SU-DHL-6 (cell line): ENCODE results near the gene DLX6.

Source experiments
- H2AFZ ChIP-seq: fragments of 200-600 bp; sonication (generic); 2 replicates; pipeline ENCODE4 v1.6.1; 2014; ENCODE audit warnings: low read depth, mild to moderate bottlenecking, moderate library complexity, mixed read lengths, antibody characterized with exemption, low read length; ENCODE audit not compliant: severe bottlenecking
- H3F3A ChIP-seq: fragments of 200-600 bp; shearing (Covaris generic); 2 replicates; pipeline ENCODE4 v1.6.0; 2016; ENCODE audit warnings: antibody characterized with exemption, mild to moderate bottlenecking; ENCODE audit not compliant: insufficient read depth
- H3K27ac ChIP-seq: fragments of 200-600 bp; sonication (generic); 2 replicates; pipeline ENCODE4 v1.5.1; 2016; ENCODE audit warnings: low read depth, mild to moderate bottlenecking, low read length, moderate library complexity, mixed read lengths
- H3K27me3 ChIP-seq: fragments of 200-600 bp; sonication (generic), shearing (Covaris generic); 2 replicates; pipeline ENCODE4 v1.6.0; 2014; ENCODE audit warnings: mild to moderate bottlenecking, low read length
- H3K36me3 ChIP-seq: fragments of 200-600 bp; sonication (generic); 2 replicates; pipeline ENCODE4 v1.6.1; 2014; ENCODE audit warnings: mild to moderate bottlenecking, low read length, mixed read lengths
- H3K4me2 ChIP-seq: fragments of 300-600, 200-600 bp; shearing (Covaris generic), sonication (generic); 2 replicates; pipeline ENCODE4 v1.6.0; 2014; ENCODE audit warnings: low read length, low read depth, mild to moderate bottlenecking; ENCODE audit not compliant: poor library complexity, severe bottlenecking
- H3K4me3 ChIP-seq: fragments of 200-600 bp; sonication (generic); 2 replicates; pipeline ENCODE4 v1.5.1; 2014; ENCODE audit warnings: antibody characterized with exemption, low read length, mild to moderate bottlenecking, mixed read lengths; ENCODE audit not compliant: insufficient read depth, poor library complexity, severe bottlenecking
- H3K79me2 ChIP-seq: fragments of 200-600 bp; sonication (generic); 2 replicates; pipeline ENCODE4 v1.6.1; 2014; ENCODE audit warnings: mild to moderate bottlenecking, low read length, moderate library complexity; ENCODE audit not compliant: insufficient read depth
- H3K9ac ChIP-seq: fragments of 200-600 bp; sonication (generic); 2 replicates; pipeline ENCODE4 v1.7.0; 2014; ENCODE audit warnings: mild to moderate bottlenecking, low read length
- H3K9me2 ChIP-seq: fragments of 200-600 bp; sonication (generic); replicated peaks from 2 replicates; pipeline ENCODE4 v1.6.1; 2014; ENCODE audit warnings: low read length; ENCODE audit not compliant: insufficient read depth
- H3K9me3 ChIP-seq: fragments of 200-600 bp; sonication (generic); 2 replicates; pipeline ENCODE4 v1.6.1; 2014; ENCODE audit warnings: low read length, mixed read lengths; ENCODE audit not compliant: insufficient read depth
- H4K20me1 ChIP-seq: fragments of 200-600 bp; sonication (generic); 2 replicates; pipeline ENCODE4 v1.6.1; 2014; ENCODE audit warnings: low read depth, mild to moderate bottlenecking, antibody characterized with exemption, low read length, moderate library complexity, mixed read lengths
- CTCF ChIP-seq: fragments of 200-600 bp; sonication (generic); IDR thresholded peaks from one replicate; pipeline ENCODE4 v1.5.1; 2017; ENCODE audit warnings: antibody characterized with exemption, mild to moderate bottlenecking, low read length, moderate library complexity; ENCODE audit not compliant: insufficient read depth, poor library complexity, severe bottlenecking
- EZH2phosphoT487 ChIP-seq: fragments of 200-600 bp; sonication (generic), shearing (Covaris generic); conservative IDR thresholded peaks from 2 replicates; pipeline ENCODE4 v1.6.1; 2018; ENCODE audit warnings: mild to moderate bottlenecking, antibody characterized with exemption, low read length, moderate library complexity, mixed read lengths

DLX6 gene

GRCh38 chr7:97013134-97013844 lies 7.9 kb downstream of the DLX6 start:
- Histone ChIP-seq H3K9me2 (no peaks in the 10 kb centered on the region), H4K20me1 (no peaks in the 10 kb centered on the region), H2AFZ (no peak overlapping the region), H3K27ac (no peak overlapping the region), H3K9ac (no peak overlapping the region), H3K4me3 (no peak overlapping the region), H3K36me3 (no peaks in the 10 kb centered on the region), H3K79me2 (no peaks in the 10 kb centered on the region), H3F3A (no peaks in the 10 kb centered on the region), H3K27me3 (no peaks in the 10 kb centered on the region), H3K4me2 (no peak overlapping the region), H3K9me3 (no peaks in the 10 kb centered on the region)
- TF ChIP-seq CTCF = no peak
- TF ChIP-seq EZH2phosphoT487 = no peak

GRCh38 chr7:97013845-97014134 lies 8.4 kb downstream of the DLX6 start:
- H3K79me2 ChIP-seq = no peaks in the 10 kb centered on the region
- no peaks in the 10 kb centered on the region for H3F3A ChIP-seq
- no peaks in the 10 kb centered on the region for H3K27me3 ChIP-seq
- no peaks in the 10 kb centered on the region for H3K9me3 ChIP-seq
- H2AFZ ChIP-seq = no peak overlapping the region
- H3K36me3 ChIP-seq = no peaks in the 10 kb centered on the region
- no peak overlapping the region for H3K4me3 ChIP-seq
- H4K20me1 ChIP-seq = no peaks in the 10 kb centered on the region
- no peak overlapping the region for H3K27ac ChIP-seq
- no peak overlapping the region for H3K9ac ChIP-seq
- no peak for TF ChIP-seq CTCF
- no peak for TF ChIP-seq EZH2phosphoT487
- no peak overlapping the region for H3K4me2 ChIP-seq
- H3K9me2 ChIP-seq = no peaks in the 10 kb centered on the region

GRCh38 chr7:97014145-97014750 lies 8.9 kb downstream of the DLX6 start:
- H3K27me3 ChIP-seq = no peaks in the 10 kb centered on the region
- TF ChIP-seq EZH2phosphoT487 = no peak
- TF ChIP-seq CTCF = no peak

More at GRCh38 chr7:97014145-97014750, 8.9 kb downstream of the DLX6 start:
- H3K27ac ChIP-seq = no peak overlapping the region
- no peaks in the 10 kb centered on the region for H3K79me2 ChIP-seq
- H4K20me1 ChIP-seq = no peaks in the 10 kb centered on the region
- H2AFZ ChIP-seq = no peak overlapping the region
- H3K36me3 ChIP-seq = no peaks in the 10 kb centered on the region
- H3K4me2 ChIP-seq = no peak overlapping the region
- H3F3A ChIP-seq = no peaks in the 10 kb centered on the region
- H3K9me3 ChIP-seq = no peaks in the 10 kb centered on the region
- H3K4me3 ChIP-seq = no peak overlapping the region
- H3K9me2 ChIP-seq = no peaks in the 10 kb centered on the region
- no peak overlapping the region for H3K9ac ChIP-seq
